Right lobe of liver (tissue), 6 donors: Measurements from ENCODE around the gene MAST4. TPM values are rescaled to one million over a fixed set of nuclear protein-coding genes. Genes with fewer than 3 reads are reported as not detected.

ENCODE experiments used
- ATAC-seq, 4 donors: fragments of 200-7000 bp; cut with Tn5 transposase; one replicate each; pipeline ENCODE4 v1.9.1; 2020; ENCODE audit warnings: mild to moderate bottlenecking in 4 of 4, moderate library complexity in 4 of 4
- DNase-seq, 3 donors: peaks; one replicate each; pipeline ENCODE4 v3.0.0-alpha.2; 2020
- H3K27ac ChIP-seq, 3 donors: fragments of 200-600 bp; one replicate each; pipeline ENCODE4 v1.8.0; 2022
- H3K27me3 ChIP-seq, 2 donors: fragments of 200-600 bp; one replicate each; pipeline ENCODE4 v1.8.0; 2022
- H3K36me3 ChIP-seq, 4 donors: fragments of 200-600 bp; sonication (generic) in 1 of 4; one replicate each; pipeline versions ENCODE4 v1.5.1 to v1.8.0; 2017 to 2022; ENCODE audit warnings: control low read depth in 1 of 4
- H3K4me1 ChIP-seq, 4 donors: fragments of 200-600 bp; sonication (generic) in 1 of 4; one replicate each; pipeline versions ENCODE4 v1.5.1 to v1.8.0; 2017 to 2022; ENCODE audit warnings: control low read depth in 1 of 4
- H3K4me3 ChIP-seq, 3 donors: fragments of 200-600 bp; one replicate each; pipeline ENCODE4 v1.8.0; 2022
- H3K9me3 ChIP-seq, 4 donors: fragments of 200-600 bp; sonication (generic) in 1 of 4; one replicate each; pipeline versions ENCODE4 v1.5.1 to v1.8.0; 2017 to 2022; ENCODE audit warnings: control low read depth in 1 of 4
- POLR2A ChIP-seq: fragments of 450-650 bp; IDR thresholded peaks from one replicate; pipeline ENCODE4 v1.6.1; 2017; ENCODE audit warnings: antibody characterized with exemption, mild to moderate bottlenecking
- WGBS: methylation state at CpG from one replicate; pipeline ENCODE4 v1.1.6; 2018; ENCODE audit warnings: low coverage, low lambda C conversion rate; ENCODE audit not compliant: insufficient coverage; ENCODE audit errors: missing lambda C conversion rate; 5-methylcytosine and 5-hydroxymethylcytosine counted together
- intact Hi-C, 2 donors: fragments of 100-400 bp; cut with DNase I; formaldehyde crosslinking; loops; one replicate each; pipeline versions ENCODE4 v1.11.2 to v1.14.1; 2022
- total RNA-seq, 6 experiments: library from RNA; depleted of rRNA in 2 of 6; stranded (reverse); fragments of >200 nt in 2 of 6; fragmentation: NEBNext Ultra II Directional in 3 of 6; extraction: Animal tissue kit (Norgen Biotek cat#: 25700) in 3 of 6; gene quantifications; one replicate each; pipeline versions ENCODE4 v1.1.0 to v1.2.4, GENCODE V29; 2016 to 2023
- TF ChIP-seq, protein P1 (sequence below), 4 donors: fragments of 200-600 bp in 3 of 4; fragments of 450-650 bp in 1 of 4; IDR thresholded peaks; one replicate each; pipeline versions ENCODE4 v1.5.1 to v1.8.0; 2016 to 2022; ENCODE audit warnings: antibody characterized with exemption in 4 of 4, mild to moderate bottlenecking in 2 of 4
- donor health status: DM: no; HTN: yes; CAD: no.
- donor health status: DM: no; HTN: no; CAD: no.
- donor health status: DM: no; HTN: no; CAD: no.
- donor health status: DM: no; HTN: yes; CAD: no.
- donor health status: DM: no; HTN: yes; CAD: no.

MAST4 gene
- total RNA-seq, 6 experiments from 2014 or later, result 9.4 to 23.5 (median 13.9) TPM

DNA sequence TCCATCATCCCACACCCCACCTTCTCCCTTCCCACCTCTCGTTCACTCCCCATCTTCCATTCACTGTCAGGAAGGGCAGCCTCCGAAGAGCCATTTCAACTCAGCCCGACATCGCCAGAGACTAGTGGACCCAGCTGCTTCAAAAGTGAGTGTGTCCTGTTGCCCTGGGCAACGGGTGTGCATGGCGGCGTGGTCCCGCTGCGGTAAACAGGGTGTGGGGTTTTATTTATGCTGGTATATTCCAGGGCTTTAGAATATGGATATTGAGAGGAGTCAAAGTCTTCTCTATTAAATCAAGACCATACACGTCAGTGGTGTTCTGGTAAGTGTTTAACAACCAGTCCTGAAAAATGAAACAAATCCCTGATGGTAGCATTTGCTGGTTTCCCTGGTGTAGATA lies 274.5 kb downstream of the MAST4 start:
- intact Hi-C loops, result no loop called here
- Histone ChIP-seq H3K4me3 (no peak overlapping the region), H3K36me3 (no peaks in the 10 kb centered on the region), H3K4me1 (no peaks in the 10 kb centered on the region), H3K9me3 (no peaks in the 10 kb centered on the region), H3K27ac (no peak overlapping the region), H3K27me3 (no peaks in the 10 kb centered on the region)
- no peak for ATAC-seq
- DNase-seq, result no peak
- no peak for TF ChIP-seq POLR2A
- TF ChIP-seq, protein P1, sequence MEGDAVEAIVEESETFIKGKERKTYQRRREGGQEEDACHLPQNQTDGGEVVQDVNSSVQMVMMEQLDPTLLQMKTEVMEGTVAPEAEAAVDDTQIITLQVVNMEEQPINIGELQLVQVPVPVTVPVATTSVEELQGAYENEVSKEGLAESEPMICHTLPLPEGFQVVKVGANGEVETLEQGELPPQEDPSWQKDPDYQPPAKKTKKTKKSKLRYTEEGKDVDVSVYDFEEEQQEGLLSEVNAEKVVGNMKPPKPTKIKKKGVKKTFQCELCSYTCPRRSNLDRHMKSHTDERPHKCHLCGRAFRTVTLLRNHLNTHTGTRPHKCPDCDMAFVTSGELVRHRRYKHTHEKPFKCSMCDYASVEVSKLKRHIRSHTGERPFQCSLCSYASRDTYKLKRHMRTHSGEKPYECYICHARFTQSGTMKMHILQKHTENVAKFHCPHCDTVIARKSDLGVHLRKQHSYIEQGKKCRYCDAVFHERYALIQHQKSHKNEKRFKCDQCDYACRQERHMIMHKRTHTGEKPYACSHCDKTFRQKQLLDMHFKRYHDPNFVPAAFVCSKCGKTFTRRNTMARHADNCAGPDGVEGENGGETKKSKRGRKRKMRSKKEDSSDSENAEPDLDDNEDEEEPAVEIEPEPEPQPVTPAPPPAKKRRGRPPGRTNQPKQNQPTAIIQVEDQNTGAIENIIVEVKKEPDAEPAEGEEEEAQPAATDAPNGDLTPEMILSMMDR (IDR thresholded peaks at IDR 0.05), result no peak
- WGBS, result 95% methylated on average over 8 of the region's 10 CpGs

DNA sequence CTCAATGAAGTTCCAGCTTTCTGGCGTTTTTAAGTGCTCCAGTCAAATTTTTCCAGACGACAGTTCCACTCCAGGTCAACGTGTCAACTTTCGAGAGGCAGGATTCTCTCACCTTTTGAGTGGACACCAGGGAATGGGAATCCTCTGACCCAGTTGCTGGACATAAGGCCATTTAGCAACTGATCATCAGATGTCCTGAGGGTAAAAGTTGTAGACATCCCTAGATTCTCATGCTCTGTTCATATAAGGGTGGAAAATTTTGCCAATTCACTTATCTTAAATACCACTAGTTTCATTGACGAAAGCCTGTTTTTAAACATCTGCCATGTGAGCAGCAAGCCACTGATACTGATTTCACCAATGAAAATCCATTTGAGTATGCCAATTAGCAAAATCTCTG lies 275.5 kb downstream of the MAST4 start:
- no peak for ATAC-seq
- intact Hi-C loops, result no loop called here
- Histone ChIP-seq H3K4me3 (no peak overlapping the region), H3K9me3 (no peaks in the 10 kb centered on the region), H3K4me1 (no peaks in the 10 kb centered on the region), H3K27me3 (no peaks in the 10 kb centered on the region), H3K27ac (no peak overlapping the region), H3K36me3 (no peaks in the 10 kb centered on the region)
- 82% methylated on average over 5 of the region's 5 CpGs for WGBS
- DNase-seq, result no peak
- TF ChIP-seq POLR2A, result no peak
- TF ChIP-seq, protein P1 (IDR thresholded peaks at IDR 0.05), result no peak

DNA sequence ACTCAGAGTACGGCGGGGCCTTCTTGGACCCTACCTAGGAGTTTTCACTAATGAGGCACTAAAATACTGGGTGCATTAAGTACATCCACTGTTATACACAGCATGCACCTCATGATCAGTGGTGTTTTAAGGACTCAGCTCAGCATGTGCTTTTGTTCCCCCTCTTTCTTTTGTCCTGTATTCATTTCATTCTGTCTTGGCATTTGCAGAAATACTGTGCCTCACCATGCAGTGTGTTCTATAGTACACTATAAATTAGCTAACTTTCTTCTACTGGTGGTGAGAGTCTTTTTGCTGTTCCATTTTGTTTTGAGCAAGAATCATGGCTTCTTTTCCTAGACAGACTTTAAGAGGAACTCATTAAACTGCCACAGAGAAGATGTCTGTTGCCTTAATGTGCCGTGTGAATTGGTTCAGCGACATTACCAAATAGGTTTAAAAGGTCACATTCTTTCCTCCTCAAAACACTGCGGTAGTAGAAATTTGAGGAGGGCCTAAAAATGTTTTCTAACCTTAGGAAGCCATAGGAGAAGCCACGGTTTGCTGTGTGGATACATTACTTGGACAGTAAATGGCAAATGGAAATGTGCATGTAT lies 276.6 kb downstream of the MAST4 start:
- Histone ChIP-seq H3K4me3 (no peak overlapping the region), H3K27me3 (no peaks in the 10 kb centered on the region), H3K36me3 (no peaks in the 10 kb centered on the region), H3K9me3 (no peaks in the 10 kb centered on the region), H3K4me1 (no peaks in the 10 kb centered on the region), H3K27ac (no peak overlapping the region)
- intact Hi-C loops, result no loop called here
- TF ChIP-seq, protein P1 (IDR thresholded peaks at IDR 0.05), result no peak
- TF ChIP-seq POLR2A, result no peak
- no peak for DNase-seq
- ATAC-seq, result no peak
- WGBS, result 86% methylated on average over 6 of the region's 6 CpGs

DNA sequence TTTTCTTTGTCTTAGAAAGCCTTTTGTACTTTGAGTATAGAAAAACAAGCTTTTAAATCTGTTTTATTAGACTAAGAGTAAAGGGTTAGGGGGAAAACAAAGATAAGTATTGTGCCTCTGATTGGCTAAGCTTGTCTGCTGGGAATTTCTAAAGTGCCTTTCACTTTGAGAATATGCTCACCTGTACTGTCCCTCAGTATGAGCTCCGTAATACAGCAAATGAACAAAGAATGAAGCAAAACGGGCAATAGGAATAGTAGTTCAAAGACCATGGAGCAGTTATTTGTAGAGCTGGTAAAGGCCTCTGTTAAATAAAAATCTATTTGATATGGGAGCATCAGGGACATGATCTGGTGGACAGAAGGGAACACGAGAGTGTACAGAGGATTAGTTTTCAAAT lies 277.8 kb downstream of the MAST4 start:
- intact Hi-C loops, result no loop called here
- no peaks in the 10 kb centered on the region for H3K9me3 ChIP-seq
- DNase-seq (no peak), ATAC-seq (no peak)
- TF ChIP-seq, protein P1 (IDR thresholded peaks at IDR 0.05), result no peak
- no peak for TF ChIP-seq POLR2A
- no peak overlapping the region for H3K4me3 ChIP-seq
- H3K27me3 ChIP-seq, result no peaks in the 10 kb centered on the region
- no peaks in the 10 kb centered on the region for H3K36me3 ChIP-seq
- no peaks in the 10 kb centered on the region for H3K4me1 ChIP-seq
- 88% methylated on average over 3 of the region's 3 CpGs for WGBS
- no peak overlapping the region for H3K27ac ChIP-seq

DNA sequence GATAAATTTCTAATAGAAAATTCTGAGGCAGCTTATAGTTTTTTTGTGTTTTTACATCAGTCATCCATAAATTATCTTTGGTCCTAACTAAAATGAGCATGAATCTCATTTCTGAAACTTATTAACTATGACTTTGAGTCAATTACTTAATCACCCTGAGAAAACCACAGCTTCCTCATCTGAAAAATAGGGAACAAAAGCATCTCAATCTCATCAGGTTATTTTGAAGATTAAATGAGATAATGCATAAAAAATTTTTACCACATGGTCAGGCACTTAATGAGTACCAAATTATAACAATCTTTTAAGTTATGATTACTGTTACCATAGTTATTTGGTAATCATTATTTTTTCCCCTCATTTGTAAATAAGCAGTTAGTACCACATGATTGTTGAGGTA lies 279.1 kb downstream of the MAST4 start:
- Histone ChIP-seq H3K36me3 (no peaks in the 10 kb centered on the region), H3K4me3 (no peak overlapping the region), H3K27me3 (no peaks in the 10 kb centered on the region), H3K9me3 (no peaks in the 10 kb centered on the region), H3K4me1 (no peaks in the 10 kb centered on the region), H3K27ac (no peak overlapping the region)
- DNase-seq (no peak), ATAC-seq (no peak)
- no peak for TF ChIP-seq POLR2A
- TF ChIP-seq, protein P1 (IDR thresholded peaks at IDR 0.05), result no peak
- intact Hi-C loops, result no loop called here
